ENCODE measurements around the gene LAPTM5. TPM values are rescaled to one million over a fixed set of nuclear protein-coding genes. Genes with fewer than 3 reads are reported as not detected.
A peak's percentile ranks its signal among the peaks of the same experiment; 100 is the strongest.

Gene LAPTM5
- total and polyA plus RNA-seq, 8 donors: 3.7 to 80.5 (median 10.9) TPM

DNA sequence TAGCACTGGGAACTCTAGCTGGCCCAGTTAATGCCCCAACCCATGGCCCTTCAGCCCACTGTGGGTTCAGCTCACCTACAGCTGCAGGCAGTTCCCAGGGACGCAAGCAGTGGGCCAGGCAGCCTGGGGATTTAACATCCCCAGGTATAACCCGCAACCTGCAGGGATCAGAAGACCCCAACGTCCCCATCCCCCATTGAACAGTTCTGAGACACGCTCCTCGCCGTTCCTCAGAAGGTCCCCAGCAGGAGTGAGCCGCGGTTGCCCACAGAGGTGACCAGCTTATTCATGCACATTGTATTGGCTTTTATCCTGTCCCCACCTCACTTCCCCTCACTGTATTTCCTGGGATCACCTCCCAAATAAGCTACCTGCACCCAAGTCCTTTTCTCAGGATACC lies 29.2 kb downstream of the LAPTM5 start:
- Histone ChIP-seq H3K4me1 (no peaks in the 10 kb centered on the region), H3K36me3 (peaks cover 0 to 3% (median 0%) of the 10 kb centered on the region in 3 donors), H3K4me3 (no peak overlapping the region), H3K27ac (no peak overlapping the region), H3K9me3 (no peaks in the 10 kb centered on the region), H3K27me3 (no peaks in the 10 kb centered on the region)
- FAIRE-seq (no peak), ATAC-seq (no peak), DNase-seq (peak in 2 of 6 donors; percentile 30 to 46)
- intact Hi-C loops (cut with DNase I): loop anchor here in 1 of 3 donors (5.0 to 10.0 kb wide), 2 partner anchors 49 to 156 kb away; no protein-coding TSS in a partner anchor
- WGBS, 2 donors: 68 to 73% methylated on average over 8 of the region's 8 CpGs
- TF ChIP-seq, protein P1, sequence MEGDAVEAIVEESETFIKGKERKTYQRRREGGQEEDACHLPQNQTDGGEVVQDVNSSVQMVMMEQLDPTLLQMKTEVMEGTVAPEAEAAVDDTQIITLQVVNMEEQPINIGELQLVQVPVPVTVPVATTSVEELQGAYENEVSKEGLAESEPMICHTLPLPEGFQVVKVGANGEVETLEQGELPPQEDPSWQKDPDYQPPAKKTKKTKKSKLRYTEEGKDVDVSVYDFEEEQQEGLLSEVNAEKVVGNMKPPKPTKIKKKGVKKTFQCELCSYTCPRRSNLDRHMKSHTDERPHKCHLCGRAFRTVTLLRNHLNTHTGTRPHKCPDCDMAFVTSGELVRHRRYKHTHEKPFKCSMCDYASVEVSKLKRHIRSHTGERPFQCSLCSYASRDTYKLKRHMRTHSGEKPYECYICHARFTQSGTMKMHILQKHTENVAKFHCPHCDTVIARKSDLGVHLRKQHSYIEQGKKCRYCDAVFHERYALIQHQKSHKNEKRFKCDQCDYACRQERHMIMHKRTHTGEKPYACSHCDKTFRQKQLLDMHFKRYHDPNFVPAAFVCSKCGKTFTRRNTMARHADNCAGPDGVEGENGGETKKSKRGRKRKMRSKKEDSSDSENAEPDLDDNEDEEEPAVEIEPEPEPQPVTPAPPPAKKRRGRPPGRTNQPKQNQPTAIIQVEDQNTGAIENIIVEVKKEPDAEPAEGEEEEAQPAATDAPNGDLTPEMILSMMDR (IDR thresholded peaks at IDR 0.05): no peak

DNA sequence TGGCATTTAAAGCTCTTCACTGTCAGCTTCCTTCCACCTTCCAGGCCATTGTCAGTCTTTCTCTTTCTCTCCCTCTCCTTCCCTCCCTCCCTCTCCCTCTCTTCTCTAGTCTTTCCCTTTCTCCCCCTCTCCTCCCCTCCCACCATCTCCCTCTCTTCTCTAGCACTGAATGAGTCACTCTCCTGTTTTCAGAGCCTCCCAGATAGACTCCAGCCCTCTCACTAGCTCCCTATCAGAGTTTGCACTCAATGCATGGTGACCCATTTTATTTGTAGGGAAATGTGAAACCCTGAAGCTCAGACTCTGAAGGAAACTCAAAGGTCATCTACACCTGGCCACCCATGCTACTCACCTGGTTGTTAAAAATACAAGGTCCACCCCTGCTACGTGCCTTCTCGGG lies 29.8 kb downstream of the LAPTM5 start:
- WGBS, 2 donors: 90 to 100% methylated on average over 2 of the region's 2 CpGs
- FAIRE-seq: no peak
- intact Hi-C loops (cut with DNase I): loop anchor here in 1 of 3 donors (5.0 to 10.0 kb wide), 2 partner anchors 49 to 157 kb away; no protein-coding TSS in a partner anchor
- peaks cover 0 to 3% (median 0%) of the 10 kb centered on the region in 3 donors for H3K36me3 ChIP-seq
- H3K4me1 ChIP-seq: no peaks in the 10 kb centered on the region
- TF ChIP-seq, protein P1 (IDR thresholded peaks at IDR 0.05): no peak
- ATAC-seq: no peak
- no peak overlapping the region for H3K4me3 ChIP-seq
- no peak for DNase-seq
- no peaks in the 10 kb centered on the region for H3K27me3 ChIP-seq
- no peak overlapping the region for H3K27ac ChIP-seq
- H3K9me3 ChIP-seq: no peaks in the 10 kb centered on the region

DNA sequence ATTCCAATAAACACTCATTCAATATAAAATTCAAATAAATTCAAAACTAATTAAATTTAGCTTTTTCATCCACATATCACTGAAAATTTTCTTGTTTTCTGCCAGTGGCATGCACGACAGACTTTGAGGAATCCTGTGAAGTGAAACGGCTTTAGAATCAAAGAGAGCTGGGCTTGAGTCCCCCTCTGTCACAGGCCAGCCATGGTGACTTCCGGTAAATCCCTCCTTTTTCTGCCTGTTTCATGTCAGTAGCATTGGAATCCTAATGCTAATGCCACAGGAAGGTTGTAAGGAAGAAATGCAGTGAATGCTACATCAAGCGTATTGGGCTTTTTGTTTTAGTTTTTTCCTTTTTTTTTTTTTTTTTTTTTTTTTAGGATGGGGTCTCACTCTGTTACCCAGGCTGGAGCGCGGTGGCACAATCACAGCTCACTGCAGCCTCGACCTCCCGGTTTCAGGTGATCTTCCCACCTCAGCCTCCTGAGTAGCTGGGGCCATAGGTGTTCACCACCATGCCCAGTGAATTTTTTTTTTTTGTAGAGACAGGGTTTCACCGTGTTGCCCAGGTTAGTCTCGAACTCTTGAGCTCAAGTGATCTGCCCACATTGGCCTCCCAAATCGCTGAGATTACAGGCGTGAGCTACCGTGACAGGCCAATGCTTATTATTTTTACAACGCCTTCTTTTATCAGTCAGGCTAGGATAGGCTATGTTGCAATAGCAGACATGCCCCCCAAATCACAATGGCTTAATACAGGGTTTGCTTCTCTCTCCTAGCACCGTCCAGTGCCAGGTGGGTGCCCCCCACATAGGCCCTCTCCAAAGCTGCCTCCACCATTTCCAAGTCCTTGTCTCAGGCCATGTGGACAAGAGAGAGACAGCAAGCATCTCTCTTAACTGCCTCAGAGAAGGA lies 30.5 kb downstream of the LAPTM5 start:
- Histone ChIP-seq H3K9me3 (no peaks in the 10 kb centered on the region), H3K27me3 (no peaks in the 10 kb centered on the region), H3K36me3 (peaks cover 0 to 3% (median 0%) of the 10 kb centered on the region in 3 donors), H3K4me1 (no peaks in the 10 kb centered on the region), H3K4me3 (no peak overlapping the region), H3K27ac (no peak overlapping the region)
- TF ChIP-seq, protein P1 (IDR thresholded peaks at IDR 0.05): no peak
- FAIRE-seq (no peak), DNase-seq (peak in 1 of 6 donors; percentile 17), ATAC-seq (no peak)
- whole genome bisulfite sequencing, 2 donors: 82 to 89% methylated on average over 15 of the region's 15 CpGs
- intact Hi-C loops (cut with DNase I): loop anchor here in 1 of 3 donors (5.0 to 10.0 kb wide), 2 partner anchors 50 to 158 kb away; no protein-coding TSS in a partner anchor

DNA sequence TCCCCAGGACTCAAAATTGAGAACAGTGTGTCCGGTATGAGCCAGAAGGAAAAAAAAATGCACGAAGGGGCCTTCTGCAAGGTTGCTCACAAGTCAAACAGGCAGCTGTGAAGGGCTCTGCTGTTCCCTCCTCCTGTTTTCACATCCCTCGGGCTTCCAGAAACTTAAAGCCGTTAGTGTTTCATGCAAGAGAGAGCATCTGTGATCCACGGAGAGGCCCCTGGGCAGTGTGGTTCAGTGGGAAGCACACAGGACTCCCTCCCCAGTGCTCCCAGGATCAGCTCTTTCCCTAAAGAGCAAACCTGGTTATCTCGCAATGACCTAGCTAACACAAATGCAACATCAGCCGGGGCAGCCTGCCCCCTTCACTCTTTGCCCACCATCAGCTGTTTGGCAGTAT lies 31.3 kb downstream of the LAPTM5 start:
- Histone ChIP-seq H3K27me3 (no peaks in the 10 kb centered on the region), H3K4me1 (no peaks in the 10 kb centered on the region), H3K4me3 (no peak overlapping the region), H3K27ac (no peak overlapping the region), H3K9me3 (no peaks in the 10 kb centered on the region), H3K36me3 (peaks cover 0 to 3% (median 0%) of the 10 kb centered on the region in 3 donors)
- intact Hi-C loops (cut with DNase I): loop anchor here in 1 of 3 donors (5.0 to 10.0 kb wide), 2 partner anchors 51 to 159 kb away; no protein-coding TSS in a partner anchor
- ATAC-seq: no peak
- WGBS, 2 donors: 81 to 85% methylated on average over 7 of the region's 7 CpGs
- TF ChIP-seq, protein P1 (IDR thresholded peaks at IDR 0.05): no peak
- DNase-seq: peak in 1 of 6 donors; percentile 8
- FAIRE-seq: no peak
